ENCODE results near the gene LOC101059915.
"Not testable (repeated sequence)": the region's sequence is repeated elsewhere in the genome, so short reads cannot be mapped to it uniquely, and the experiment has no call there.

LOC101059915 gene

DNA sequence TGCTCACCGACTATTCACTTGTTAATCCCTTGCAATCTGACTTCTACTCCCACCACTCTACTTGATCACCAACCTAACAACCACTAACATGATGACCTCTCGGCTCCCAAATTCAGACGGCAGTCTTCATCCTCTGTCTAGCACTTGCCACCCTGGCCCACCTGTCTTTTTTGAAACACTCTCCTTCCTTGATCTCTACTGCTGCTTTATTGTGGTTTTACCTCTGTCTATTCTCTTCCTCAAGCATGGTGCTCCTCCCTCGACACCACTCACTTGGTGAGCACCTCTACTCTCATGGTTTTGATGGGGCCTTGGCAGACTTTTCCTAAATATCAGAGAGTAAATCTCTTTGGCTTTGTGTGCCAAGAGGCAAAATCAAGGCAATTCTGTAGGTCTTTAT, 27.3 kb upstream of the LOC101059915 start:
- no peak for DNase-seq (ENCODE audit: low read depth in 2 of 2)

DNA sequence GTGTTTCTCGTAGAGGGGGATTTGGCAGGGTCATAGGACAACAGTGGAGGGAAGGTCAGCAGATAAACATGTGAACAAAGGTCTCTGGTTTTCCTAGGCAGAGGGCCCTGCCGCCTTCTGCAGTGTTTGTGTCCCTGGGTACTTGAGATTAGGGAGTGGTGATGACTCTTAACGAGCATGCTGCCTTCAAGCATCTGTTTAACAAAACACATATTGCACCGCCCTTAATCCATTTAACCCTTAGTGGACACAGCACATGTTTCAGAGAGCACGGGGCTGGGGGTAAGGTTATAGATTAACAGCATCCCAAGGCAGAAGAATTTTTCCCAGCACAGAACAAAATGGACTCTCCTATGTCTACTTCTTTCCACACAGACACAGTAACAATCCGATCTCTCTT, 22.9 kb upstream of the LOC101059915 start:
- DNase-seq (ENCODE audit: low read depth in 2 of 2) = not testable (repeated sequence)

DNA sequence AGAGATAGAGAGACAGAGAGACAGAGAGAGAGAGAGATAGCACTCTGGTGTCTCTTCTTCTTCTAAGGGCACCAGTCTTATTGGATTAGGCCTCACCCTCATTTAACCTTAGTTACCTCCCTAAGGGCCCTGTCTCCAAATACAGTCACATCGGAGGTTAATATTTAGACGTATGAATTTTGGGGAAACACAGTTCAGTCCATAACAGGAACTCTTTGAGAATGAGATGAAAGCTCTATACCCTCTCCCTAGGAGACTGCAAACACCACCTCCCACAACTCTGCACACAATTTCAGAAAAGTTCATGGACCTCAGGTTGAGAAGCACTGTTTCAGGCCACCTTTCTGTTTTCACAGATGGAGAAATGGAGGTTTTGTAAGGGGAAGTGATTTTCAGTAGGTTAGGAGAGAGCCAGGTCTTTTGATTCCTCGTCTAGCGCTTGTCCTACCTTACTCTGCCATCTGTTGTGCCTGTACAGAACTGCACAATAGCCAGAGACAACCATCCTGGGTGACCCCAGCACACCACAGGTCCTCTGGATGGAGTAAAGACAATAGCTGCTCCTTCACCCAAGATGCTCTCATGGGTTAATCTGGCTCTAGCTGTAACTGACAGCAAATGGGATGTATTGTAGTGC, 16.9 kb upstream of the LOC101059915 start:
- no peak for DNase-seq (ENCODE audit: low read depth in 2 of 2)

DNA sequence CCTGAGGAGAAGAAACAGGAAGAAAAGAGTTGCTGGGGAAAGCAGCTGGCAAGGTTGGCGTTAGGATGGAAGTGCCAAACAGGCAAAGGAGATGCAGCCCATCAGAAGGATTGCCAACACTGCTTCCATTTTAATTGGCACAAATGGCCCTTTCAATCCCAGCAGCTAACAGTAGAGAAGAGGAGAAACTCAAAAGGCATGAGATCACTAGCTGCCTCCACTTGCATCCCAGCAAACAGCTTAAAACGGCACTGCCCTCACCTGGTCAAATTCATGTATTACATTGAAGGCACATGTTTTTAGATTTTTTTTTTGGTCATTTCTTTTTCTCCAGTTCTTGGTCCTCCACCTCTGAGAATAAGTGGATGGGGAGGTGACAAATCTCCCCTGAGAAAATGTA, 14.9 kb upstream of the LOC101059915 start:
- peak in 1 of 2 donors; percentile 19 for DNase-seq (ENCODE audit: low read depth in 2 of 2)

DNA sequence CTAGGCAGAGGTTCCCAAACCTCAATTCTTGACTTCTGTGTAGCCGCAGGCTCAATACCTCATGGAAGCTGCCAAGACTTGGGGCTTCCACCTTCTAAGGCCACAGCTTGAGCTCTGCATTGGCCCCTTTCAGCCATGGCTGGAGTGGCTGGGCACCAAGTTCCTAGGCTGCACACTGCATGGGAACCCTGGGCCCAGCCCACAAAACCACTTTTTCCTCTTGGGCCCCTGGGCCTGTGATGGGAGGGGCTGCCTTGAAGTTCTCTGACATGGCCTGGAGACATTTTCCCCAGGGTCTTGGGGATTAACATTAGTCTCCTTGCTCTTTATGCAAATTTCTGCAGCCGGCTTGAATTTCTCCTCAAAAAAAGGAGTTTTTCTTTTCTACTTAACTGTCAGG, 14.0 kb upstream of the LOC101059915 start:
- no peak for DNase-seq (ENCODE audit: low read depth in 2 of 2)

GRCh38 chrX:71657267-71657666, 10.1 kb upstream of the LOC101059915 start:
- DNase-seq (ENCODE audit: low read depth in 2 of 2) = no peak

- no peak for DNase-seq (ENCODE audit: low read depth in 2 of 2)
Measured at GRCh38 chrX:71659342-71659741, 8.0 kb upstream of the LOC101059915 start.

- no peak for DNase-seq (ENCODE audit: low read depth in 2 of 2)
Measured at GRCh38 chrX:71659959-71660358, 7.4 kb upstream of the LOC101059915 start.

DNA sequence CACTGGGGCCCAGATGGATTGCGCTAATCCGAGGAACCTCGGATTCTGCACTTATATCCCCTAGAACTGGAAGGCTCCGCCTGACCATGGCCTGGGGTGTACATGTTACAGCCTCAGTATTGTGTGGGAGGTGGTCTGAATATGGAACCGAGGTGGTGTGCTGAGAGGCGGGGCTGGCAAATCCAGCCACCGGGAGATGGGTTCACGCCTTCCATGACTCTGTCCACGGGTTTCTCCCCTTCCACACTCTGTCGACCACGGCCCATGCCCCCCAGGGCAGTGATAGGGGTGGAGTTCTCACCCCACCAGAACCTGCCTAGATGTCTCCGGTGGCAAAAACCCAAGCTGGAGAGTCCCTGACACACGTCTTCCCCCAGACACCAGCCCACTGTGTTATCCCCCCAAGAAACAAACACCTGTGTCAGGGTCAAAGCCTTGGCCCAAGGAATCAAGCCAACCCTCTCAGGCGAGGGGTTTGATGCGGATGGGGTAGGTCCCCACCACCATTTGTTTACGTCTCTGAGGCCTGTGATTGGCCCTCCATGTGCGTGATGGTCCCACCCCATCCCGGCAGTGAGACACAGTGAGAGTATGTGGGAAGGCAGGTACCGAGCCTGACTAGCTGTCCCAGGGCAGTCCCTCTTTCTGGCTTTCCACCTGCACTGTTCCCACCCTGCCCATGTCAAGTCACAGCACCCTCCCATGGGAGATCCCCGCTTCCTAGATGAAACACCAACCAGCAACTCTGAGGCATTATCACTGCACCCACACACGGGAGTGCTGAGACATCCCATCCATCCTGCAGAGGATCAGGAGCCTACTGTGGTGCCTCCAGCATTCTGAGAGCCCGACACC, 6.6 kb upstream of the LOC101059915 start:
- DNase-seq (ENCODE audit: low read depth in 2 of 2) = no peak

DNA sequence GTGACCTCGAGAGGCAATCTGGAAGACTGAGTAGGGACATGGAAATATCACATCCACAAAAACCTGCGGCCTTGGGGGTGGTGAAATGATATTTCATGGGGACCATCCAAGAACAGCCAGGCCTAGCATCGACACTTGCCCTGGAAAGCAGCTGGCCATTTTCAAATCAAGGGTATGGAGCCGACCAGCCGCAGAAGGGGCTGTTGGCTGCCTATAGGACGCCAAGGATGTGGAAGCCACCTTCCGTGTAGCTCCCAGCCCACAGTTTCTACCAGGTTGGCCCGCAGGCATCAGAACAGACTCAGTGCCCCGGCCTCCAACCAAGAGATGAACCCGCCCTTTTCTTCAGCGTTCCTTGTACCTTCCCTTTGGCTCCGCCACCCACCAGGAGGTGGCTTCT, 5.4 kb upstream of the LOC101059915 start:
- DNase-seq (ENCODE audit: low read depth in 2 of 2) = no peak

DNA sequence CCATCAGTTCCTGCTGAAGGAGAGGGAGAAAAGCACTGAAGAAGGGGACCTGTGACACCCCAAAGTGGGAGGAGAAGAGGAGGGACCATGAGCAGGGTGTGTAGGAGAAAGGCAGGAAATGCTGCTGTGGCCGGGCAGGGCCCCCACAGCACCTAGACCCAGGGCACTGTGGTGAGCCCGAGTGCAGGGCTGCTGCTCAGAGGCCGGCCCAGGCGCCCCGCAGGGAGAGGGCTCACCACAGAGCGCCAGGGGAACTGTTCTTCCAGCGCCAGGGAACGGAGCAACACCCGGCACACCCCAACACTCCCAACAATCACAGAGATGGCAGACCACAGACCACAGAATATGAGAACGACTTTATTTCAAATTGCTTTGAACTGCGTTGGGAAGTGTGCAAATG, 4.7 kb upstream of the LOC101059915 start:
- not testable (repeated sequence) for DNase-seq (ENCODE audit: low read depth in 2 of 2)

DNA sequence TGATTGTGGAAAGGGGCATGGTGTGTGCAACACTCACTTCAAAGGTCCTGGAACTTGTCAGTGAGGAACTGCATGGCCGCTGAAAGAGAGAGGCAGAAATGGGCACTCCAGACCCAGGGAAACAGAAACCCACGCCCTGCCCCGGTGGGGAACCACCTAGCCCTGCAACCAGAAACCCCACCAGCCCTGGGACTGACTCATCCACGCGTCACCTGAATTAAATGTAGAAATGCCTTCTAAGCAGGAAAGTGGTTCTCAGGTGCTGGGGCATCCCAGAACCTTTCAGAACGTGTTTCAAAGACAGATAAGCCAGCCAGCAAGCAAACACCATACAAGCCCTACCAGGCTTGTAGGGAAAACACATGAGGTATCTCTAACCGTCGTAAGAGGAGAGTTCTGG, 4.1 kb upstream of the LOC101059915 start:
- DNase-seq (ENCODE audit: low read depth in 2 of 2) = peak; percentile 52 to 53

- DNase-seq (ENCODE audit: low read depth in 2 of 2) = not testable (repeated sequence)
Measured at GRCh38 chrX:71664202-71664601, 3.1 kb upstream of the LOC101059915 start.

- DNase-seq (ENCODE audit: low read depth in 2 of 2) = no peak
Measured at GRCh38 chrX:71664889-71665491, 2.4 kb upstream of the LOC101059915 start.

GRCh38 chrX:71665747-71666146, 1.6 kb upstream of the LOC101059915 start:
- DNase-seq (ENCODE audit: low read depth in 2 of 2) = no peak

- DNase-seq (ENCODE audit: low read depth in 2 of 2) = no peak
Measured at GRCh38 chrX:71666240-71667223, 814 bp upstream of the LOC101059915 start.

GRCh38 chrX:71668248-71668595, 876 bp downstream of the LOC101059915 start:
- no peak for DNase-seq (ENCODE audit: low read depth in 2 of 2)

DNA sequence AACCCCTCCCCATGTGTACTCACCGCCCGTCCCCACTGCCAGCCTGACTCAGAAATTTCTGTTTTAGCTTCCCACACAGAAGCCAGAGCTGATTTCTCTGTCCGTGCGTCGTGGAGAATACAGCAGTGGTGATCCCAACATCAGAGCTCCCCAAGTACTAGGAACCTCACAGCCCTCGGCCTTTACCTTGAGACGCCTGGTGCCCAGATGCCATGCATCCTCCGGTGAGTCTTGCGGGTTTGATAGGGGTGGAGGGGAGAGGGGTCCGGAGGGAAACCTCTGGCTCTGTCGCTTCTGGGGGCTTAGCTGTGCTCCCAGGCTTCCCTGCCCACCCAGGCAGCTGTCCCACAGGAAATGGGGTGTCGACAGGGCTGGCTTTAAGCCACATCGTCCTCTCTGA, 2.1 kb downstream of the LOC101059915 start:
- no peak for DNase-seq (ENCODE audit: low read depth in 2 of 2)

DNA sequence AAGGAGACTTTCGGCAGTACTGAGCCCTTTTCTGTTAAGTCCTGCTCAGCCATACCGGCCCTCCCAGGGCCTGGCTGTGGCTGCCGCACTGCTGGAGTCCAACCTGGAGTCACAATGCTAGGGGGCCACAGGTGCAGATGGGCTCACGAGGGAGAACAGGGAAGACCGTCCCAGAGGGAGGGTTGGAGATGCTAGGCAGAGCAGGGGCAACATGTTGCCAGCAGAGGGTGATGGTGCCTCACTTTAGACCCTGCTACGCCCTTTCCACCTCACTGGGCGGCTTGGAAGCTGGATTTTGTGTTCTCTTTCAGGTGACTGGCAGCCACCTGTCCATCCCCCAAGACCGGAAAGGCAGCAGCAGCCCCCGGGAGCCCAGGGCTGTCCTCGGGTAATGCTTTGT, 2.6 kb downstream of the LOC101059915 start:
- not testable (repeated sequence) for DNase-seq (ENCODE audit: low read depth in 2 of 2)

GRCh38 chrX:71671043-71671780, 3.9 kb downstream of the LOC101059915 start:
- peak; percentile 40 to 43 for DNase-seq (ENCODE audit: low read depth in 2 of 2)

DNA sequence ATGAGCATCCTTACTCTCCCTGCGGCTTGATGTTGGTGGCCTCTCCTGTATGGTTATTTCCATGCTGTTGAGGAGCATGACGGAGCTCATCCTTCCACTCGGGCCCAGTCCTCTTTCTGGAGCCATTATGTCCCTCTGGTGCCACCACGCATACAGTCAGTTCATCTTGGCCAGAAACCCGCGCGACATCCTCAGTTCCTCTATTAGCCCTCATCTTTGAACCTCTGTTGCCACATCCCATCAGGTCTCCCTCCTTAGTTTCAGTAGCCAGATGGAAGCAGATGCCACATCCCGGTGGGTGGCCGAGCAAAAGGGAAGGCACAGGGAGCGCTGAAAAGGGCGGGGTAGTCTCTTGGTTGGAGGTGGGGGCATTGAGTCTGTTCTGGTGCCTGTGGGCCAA, 4.6 kb downstream of the LOC101059915 start:
- no peak for DNase-seq (ENCODE audit: low read depth in 2 of 2)

Measured in stimulated activated CD8-positive, alpha-beta memory T cell treated with anti-CD3 and anti-CD28 coated beads, Interleukin-7, amount 100 ng/mL, for 4 hours (primary cell).